ENCODE measurements around the gene COL5A2.
A peak's percentile ranks its signal among the peaks of the same experiment; 100 is the strongest.

The COL5A2 gene

GRCh38 chr2:189092936-189093335 lies 86.6 kb downstream of the COL5A2 start:
- no peak overlapping the region for H3K27ac ChIP-seq
- POLR2A ChIA-PET (ENCODE audit: low non-redundant PET), result no interaction called here
- no peak for DNase-seq (ENCODE audit: low spot score)
- TF ChIP-seq CTCF (conservative IDR thresholded peaks at IDR 0.05; ENCODE audit: low read depth), result no peak
- CTCF ChIA-PET, result no interaction called here

- no peak for TF ChIP-seq CTCF (conservative IDR thresholded peaks at IDR 0.05; ENCODE audit: low read depth)
- ChIA-PET POLR2A (ENCODE audit: low non-redundant PET) (no interaction called here), CTCF (no interaction called here)
- DNase-seq (ENCODE audit: low spot score), result no peak
- H3K27ac ChIP-seq, result no peak overlapping the region
These were observed 88.3 kb downstream of the COL5A2 start for GRCh38 chr2:189091253-189091652.

GRCh38 chr2:189088591-189089205 lies 90.9 kb downstream of the COL5A2 start:
- DNase-seq (ENCODE audit: low spot score), result no peak
- POLR2A ChIA-PET (ENCODE audit: low non-redundant PET), result no interaction called here
- no peak overlapping the region for H3K27ac ChIP-seq
- CTCF ChIA-PET, result no interaction called here
- no peak for TF ChIP-seq CTCF (conservative IDR thresholded peaks at IDR 0.05; ENCODE audit: low read depth)

GRCh38 chr2:189086710-189087109 lies 92.9 kb downstream of the COL5A2 start:
- peak; percentile 2 for DNase-seq (ENCODE audit: low spot score)
- POLR2A ChIA-PET (ENCODE audit: low non-redundant PET), result no interaction called here
- CTCF ChIA-PET, result no interaction called here
- no peak for TF ChIP-seq CTCF (conservative IDR thresholded peaks at IDR 0.05; ENCODE audit: low read depth)
- H3K27ac ChIP-seq, result no peak overlapping the region

- CTCF ChIA-PET, result no interaction called here
- POLR2A ChIA-PET (ENCODE audit: low non-redundant PET), result no interaction called here
- no peak overlapping the region for H3K27ac ChIP-seq
- DNase-seq (ENCODE audit: low spot score), result no peak
- no peak for TF ChIP-seq CTCF (conservative IDR thresholded peaks at IDR 0.05; ENCODE audit: low read depth)
These were observed 93.3 kb downstream of the COL5A2 start for GRCh38 chr2:189086250-189086649.

GRCh38 chr2:189083606-189084005 lies 96.0 kb downstream of the COL5A2 start:
- ChIA-PET CTCF (no interaction called here), POLR2A (ENCODE audit: low non-redundant PET) (no interaction called here)
- H3K27ac ChIP-seq, result no peak overlapping the region
- no peak for TF ChIP-seq CTCF (conservative IDR thresholded peaks at IDR 0.05; ENCODE audit: low read depth)
- DNase-seq (ENCODE audit: low spot score), result no peak

GRCh38 chr2:189083106-189083505 lies 96.5 kb downstream of the COL5A2 start:
- no peak for DNase-seq (ENCODE audit: low spot score)
- H3K27ac ChIP-seq, result no peak overlapping the region
- TF ChIP-seq CTCF (conservative IDR thresholded peaks at IDR 0.05; ENCODE audit: low read depth), result no peak
- ChIA-PET CTCF (no interaction called here), POLR2A (ENCODE audit: low non-redundant PET) (no interaction called here)
